Fibroblast of villous mesenchyme (primary cell): ENCODE measurements around the gene TEAD2. TPM values are rescaled to one million over a fixed set of nuclear protein-coding genes. Genes with fewer than 3 reads are reported as not detected.
"Not testable (repeated sequence)": the region's sequence is repeated elsewhere in the genome, so short reads cannot be mapped to it uniquely, and the experiment has no call there.

ENCODE experiments used
- DNase-seq: peaks from one replicate; pipeline ENCODE4 v3.0.0-alpha.2; 2010; ENCODE audit warnings: low read depth
- H3K4me3 ChIP-seq: 2 replicates; pipeline ENCODE4 v1.5.1; 2011; ENCODE audit warnings: low read depth, mild to moderate bottlenecking, low read length
- total RNA-seq: library from RNA; depleted of rRNA; stranded (reverse); fragments of >200 nt; gene quantifications from 2 replicates; pipeline ENCODE4 v1.2.3, GENCODE V29; 2012
- TF ChIP-seq, protein P1 (sequence below): IDR thresholded peaks from 2 replicates; pipeline ENCODE4 v1.5.1; 2012; ENCODE audit warnings: low read depth, mild to moderate bottlenecking, low read length; ENCODE audit not compliant: insufficient read depth

The TEAD2 gene
- total RNA-seq, 1 donor: 37.6 TPM

GRCh38 chr19:49336482-49337266, 25.5 kb downstream of the TEAD2 start:
- no peak overlapping the region for H3K4me3 ChIP-seq
- TF ChIP-seq, protein P1, sequence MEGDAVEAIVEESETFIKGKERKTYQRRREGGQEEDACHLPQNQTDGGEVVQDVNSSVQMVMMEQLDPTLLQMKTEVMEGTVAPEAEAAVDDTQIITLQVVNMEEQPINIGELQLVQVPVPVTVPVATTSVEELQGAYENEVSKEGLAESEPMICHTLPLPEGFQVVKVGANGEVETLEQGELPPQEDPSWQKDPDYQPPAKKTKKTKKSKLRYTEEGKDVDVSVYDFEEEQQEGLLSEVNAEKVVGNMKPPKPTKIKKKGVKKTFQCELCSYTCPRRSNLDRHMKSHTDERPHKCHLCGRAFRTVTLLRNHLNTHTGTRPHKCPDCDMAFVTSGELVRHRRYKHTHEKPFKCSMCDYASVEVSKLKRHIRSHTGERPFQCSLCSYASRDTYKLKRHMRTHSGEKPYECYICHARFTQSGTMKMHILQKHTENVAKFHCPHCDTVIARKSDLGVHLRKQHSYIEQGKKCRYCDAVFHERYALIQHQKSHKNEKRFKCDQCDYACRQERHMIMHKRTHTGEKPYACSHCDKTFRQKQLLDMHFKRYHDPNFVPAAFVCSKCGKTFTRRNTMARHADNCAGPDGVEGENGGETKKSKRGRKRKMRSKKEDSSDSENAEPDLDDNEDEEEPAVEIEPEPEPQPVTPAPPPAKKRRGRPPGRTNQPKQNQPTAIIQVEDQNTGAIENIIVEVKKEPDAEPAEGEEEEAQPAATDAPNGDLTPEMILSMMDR: no peak
- no peak for DNase-seq

- no peak overlapping the region for H3K4me3 ChIP-seq
- DNase-seq: no peak
- TF ChIP-seq, protein P1: no peak
Observed at GRCh38 chr19:49335784-49336481, 26.3 kb downstream of the TEAD2 start.

DNA sequence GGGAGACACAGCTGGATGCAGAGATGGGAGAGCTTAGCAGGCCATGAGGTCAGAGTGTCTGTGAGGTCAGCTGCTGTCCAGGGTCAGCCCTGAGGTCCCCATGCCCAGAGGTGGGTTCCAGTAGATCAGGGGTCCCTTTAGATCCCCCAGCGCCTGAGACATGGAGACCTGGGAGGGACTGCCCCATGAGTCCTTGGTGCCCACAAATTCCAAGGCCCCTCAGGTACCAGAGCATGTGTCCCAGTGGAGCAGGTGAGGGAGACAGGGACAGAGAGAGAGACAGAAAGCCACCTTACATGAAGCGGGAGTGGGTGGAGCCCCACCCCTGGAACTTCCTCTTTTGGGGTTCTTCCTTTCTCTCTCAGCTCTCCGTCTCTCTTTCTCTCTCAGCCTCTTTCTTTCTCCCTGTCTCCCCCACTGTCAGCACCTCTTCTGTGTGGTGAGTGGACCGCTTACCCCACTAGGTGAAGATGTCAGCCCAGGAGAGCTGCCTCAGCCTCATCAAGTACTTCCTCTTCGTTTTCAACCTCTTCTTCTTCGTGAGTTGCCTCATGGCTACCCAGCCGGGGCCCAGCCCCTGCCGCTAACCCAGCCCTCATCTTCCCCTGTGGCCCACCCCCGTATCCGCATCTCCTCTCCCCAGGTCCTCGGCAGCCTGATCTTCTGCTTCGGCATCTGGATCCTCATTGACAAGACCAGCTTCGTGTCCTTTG, 27.0 kb downstream of the TEAD2 start, which contains the start of gene CD37:
TSS of gene CD37 (plus strand) at position 336 of the 713 bp plus-strand sequence. CDS start at position 471, 135 bp downstream.
- TF ChIP-seq, protein P1: no peak
- H3K4me3 ChIP-seq: no peak within 1 kb of the TSS
- DNase-seq: no peak

DNA sequence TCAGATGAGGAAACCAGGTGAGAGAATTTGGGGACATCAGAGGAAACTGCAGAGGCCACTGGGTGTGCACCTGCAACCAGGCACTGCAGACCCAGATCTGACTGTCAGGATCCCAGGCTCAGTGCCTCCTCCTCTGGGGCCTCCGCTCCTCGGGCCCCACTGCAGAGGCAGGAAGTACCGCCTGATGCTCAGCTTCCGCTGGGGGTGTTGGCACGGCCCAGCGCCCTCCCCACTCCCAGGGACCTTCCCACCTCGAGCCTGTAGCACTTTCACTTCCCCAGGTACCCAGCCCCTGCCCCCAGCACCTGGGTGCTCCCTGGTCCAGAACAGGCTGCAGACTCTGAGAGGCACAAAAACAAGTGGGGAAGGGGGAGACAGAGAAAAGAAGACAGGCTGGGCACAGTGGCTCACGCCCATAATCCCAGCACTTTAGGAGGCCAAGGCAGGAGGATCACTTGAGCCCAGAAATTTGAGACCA, 28.4 kb downstream of the TEAD2 start:
- no peak overlapping the region for H3K4me3 ChIP-seq
- TF ChIP-seq, protein P1: no peak
- DNase-seq: no peak

- peak; percentile 8 for DNase-seq
- H3K4me3 ChIP-seq: no peak overlapping the region
- TF ChIP-seq, protein P1: no peak
Observed at GRCh38 chr19:49333418-49333805, 28.8 kb downstream of the TEAD2 start.

- DNase-seq, H3K4me3 ChIP-seq: not testable (repeated sequence)
Observed at GRCh38 chr19:49332691-49333417, 29.4 kb downstream of the TEAD2 start.
